GM21717 (cell line): ENCODE results near the gene TNFSF15.
"Not testable (repeated sequence)": the region's sequence is repeated elsewhere in the genome, so short reads cannot be mapped to it uniquely, and the experiment has no call there.

Experiments
- ATAC-seq: cut with Tn5 transposase; IDR thresholded peaks from one replicate; pipeline ENCODE4 v1.9.1; 2021; ENCODE audit warnings: mild to moderate bottlenecking, moderate library complexity; ENCODE audit not compliant: unreplicated experiment

The TNFSF15 gene

DNA sequence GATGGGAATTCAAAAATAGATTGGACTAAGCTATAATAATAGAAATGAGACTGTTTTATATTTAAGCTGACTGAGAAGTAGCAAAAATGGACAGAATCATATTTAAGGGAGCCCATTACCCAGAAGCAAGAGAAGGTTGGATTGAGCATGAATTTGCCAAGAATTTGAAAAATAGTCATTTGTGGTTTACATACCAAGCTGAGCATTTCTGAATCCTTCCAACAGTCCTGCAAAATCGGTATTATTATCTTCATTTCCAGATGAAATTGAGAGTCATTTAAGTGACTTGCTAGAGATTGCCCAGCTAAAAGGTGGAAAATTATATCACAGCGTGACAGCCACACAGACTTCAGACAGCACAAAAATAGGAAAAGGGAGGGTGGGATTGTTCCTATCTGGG, 48.4 kb downstream of the TNFSF15 start:
- no peak for ATAC-seq

DNA sequence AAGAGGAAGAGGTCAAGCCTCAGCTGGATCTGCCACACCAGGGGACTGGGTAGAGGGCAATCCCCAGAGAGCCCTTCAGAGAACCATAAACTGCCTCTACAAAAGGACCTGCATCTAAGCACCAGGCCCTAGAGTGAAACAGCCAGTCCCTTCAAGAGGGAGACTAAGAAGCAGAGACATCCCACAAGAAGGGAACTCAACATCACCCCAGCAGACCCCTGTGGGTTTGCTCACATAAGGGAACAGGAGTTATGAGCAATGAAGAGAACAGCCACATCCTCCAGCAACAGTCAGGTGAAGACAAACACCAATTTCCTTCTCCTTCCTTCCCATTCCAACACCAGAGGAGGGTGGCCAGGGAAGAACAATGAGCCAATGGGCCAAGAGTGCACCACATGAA, 48.9 kb downstream of the TNFSF15 start:
- no peak for ATAC-seq

DNA sequence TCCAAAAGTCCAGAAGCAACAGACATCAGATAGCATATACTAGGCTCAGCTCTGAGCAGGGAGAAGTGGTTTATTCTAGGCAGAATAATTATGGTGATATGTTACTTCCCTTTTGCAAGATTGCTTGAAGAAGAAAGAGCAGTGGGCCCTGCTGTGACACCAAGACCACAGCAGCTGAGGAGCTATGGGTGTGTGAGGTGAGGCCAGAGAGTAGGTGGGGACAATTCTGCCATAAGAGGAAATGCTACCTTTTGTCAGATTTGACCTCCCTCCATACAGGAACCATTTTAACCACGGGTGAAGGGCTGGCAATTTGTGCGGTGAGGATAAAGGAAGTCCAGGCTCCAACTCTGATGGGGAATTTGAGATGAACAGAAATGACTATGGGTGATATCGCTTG, 51.3 kb downstream of the TNFSF15 start:
- ATAC-seq, result no peak

DNA sequence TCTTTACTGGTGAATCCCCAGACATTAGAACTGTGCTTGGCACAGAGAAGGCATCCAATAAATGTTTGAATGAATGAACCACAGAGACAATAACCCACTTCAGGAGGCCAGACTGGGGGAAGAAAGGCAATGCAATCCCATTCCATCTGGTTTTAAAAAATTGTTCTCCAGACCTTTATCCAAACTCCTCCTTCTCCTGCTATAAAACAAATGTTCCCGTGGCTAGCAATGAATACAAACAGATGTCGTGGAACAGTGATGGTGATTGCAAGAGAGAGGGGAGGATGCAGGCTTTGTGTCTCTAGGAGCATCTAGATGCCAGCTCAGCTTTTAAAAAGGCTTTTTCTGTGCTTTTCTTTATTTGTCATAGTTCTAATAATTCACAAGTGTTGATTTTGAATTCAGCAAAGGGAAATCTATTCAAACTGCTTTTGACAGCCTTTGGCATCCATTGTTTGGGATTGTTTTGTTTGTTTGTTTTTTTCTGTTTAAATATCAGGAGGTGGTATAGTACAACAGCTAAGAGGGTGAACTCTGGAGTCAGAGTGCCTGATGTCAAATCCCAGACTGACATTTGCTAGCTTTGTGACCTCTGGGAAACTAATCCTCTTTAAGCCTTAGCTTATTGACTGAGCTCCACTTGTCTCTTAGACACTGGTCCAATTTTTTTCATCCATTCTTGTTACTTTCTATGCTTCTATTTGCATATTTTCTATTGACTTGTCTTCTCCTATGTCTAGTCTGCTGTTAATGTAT, 59.1 kb downstream of the TNFSF15 start:
- ATAC-seq, result no peak

DNA sequence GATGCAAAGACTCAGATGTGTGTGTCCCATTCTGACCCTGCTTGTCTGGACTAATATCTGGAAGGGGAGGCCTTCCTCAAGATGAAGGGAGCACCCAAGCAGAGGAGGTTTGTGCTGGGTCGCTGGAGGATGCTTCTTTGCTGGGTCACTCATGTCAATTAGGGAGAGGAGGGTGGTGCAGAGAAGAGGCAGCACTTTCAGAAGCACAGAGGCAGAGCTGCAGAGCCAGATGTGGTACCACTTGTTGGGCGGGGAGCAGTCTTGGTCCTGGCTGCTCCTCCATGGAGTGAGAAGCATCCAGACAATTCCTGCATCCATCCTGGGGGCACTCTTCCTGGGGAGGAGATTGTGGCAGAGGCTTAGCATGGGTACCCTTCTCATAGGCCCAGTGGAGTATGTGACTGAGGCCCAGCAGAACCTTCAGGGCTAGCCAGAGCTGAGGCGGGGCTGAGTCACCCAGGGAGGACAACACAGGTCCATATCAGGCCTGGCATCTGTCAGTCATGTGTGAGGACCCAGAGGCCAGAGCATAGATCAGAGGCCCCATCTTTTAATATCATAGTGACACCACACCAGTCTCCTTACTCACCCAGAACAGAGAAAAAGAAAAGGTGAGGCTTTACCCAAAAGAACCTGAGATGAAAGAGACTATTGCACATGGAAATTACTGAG, 59.8 kb downstream of the TNFSF15 start:
- no peak for ATAC-seq

DNA sequence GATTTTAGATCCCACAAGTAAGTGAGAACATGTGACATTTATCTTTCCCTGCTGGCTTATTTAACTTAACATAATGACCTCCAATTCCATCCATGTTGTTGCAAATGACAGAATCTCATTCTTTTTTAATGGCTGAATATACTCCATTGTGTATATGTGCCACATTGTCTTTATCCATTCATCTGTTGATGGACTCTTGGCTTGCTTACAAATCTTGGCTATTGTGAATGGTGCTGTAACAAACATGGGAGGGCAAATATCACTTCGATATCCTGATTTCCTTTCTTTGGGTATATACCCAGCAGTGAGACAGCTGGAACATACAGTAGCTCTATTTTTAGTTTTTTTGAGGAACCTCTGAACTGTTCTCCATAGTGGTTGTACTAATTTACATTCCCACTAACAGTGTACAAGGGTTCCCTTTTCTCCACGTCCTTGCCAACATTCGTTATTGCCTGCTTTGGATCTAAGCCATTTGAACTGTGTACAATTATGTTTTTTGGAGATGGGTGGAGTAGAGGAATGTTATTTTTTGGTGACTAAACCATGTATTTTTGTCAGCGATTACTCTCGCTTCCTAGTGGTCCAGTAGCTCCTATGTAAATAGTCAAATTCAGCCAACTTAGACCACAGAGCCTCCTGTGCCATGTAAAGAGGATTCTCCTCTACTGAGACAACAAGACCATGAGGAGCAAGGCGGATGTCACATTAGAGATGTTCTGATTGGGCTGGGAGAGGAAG, 60.6 kb downstream of the TNFSF15 start:
- ATAC-seq, result no peak

DNA sequence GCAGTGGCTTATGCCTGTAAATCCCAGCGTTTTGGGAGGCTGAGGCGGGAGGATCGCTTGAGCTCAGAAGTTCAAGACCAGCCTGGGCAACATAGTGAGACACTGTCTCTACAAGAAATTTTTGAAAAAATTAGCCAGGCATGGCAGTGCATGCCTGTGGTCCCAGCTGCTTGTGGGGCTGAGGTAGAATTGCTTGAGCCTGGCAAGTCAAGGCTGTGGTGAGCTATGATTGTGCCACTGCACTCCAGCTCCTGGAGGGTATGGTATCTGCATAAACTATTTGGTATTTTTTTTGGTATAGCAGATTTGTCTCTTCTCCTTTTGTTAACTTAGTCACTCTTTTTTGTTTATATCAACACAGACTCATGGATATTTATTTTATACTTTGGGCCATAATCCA, 62.4 kb downstream of the TNFSF15 start:
- no peak for ATAC-seq

DNA sequence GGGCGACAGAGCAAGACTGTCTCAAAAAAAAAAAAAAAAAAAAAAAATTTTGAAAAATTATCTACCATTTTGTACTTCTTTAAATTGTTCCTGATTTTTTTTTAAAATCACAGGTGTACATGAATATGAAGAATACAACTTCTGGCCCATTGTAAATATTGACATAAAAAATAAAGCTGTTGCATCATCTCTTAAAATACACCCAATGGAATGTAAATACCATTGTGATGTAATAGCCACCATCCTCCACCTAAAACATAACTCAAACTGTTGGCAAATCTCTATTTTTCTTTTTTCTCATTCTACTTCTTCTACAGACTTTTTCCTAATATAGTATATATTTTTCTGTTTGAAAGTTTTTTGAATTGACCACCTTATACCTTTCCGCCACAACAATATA, 62.9 kb downstream of the TNFSF15 start:
- no peak for ATAC-seq

DNA sequence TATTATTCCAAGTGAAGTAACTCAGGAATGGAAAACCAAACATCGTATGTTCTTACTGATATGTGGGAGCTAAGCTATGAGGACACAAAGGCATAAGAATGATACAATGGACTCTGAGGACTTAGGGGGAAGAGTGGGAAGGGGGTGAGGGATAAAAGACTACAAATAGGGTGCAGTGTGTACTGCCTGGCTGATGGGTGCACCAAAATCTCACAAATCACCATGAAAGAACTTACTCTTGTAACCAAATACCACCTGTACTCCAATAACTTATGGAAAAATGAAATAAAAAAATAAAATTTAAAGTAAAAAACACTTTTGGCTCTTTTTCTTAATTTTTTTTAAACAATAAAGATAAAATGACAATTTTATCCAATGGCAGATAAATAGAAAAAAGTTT, 64.3 kb downstream of the TNFSF15 start:
- not testable (repeated sequence) for ATAC-seq

DNA sequence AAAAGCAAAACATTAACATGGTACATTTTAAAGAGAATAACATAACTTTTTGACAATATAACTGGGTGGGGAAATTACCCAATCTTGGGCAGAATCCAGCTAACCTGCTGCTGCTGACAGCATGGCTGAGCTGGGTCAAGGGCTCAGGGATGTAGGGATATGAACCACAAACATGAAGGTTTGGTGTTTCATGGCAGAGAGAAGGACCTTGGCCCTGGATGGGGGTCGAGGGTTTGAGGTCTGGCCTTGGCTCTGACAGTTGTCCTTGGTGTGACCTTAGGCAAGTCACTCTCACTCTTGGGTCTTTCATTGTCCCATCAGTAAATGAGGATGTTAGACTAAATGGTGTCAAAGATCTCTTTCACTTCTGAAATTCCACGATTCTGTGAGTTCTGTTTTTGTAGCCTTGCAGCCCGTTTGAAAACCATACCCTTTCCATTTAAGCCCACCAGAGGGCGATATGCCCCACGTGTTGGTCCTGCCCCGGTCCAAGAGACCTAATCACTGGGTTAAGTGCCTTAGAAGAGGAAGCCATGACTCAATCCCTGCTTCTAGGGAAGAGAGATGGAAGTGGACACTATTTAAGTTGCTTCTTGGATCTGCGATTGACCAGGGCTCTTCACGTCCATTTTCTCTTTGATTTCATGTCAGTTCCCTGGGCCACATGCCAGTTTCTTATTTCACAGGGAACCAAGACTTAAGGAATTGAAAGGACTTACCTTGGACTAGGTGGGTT, 67.1 kb downstream of the TNFSF15 start:
- peak; percentile 70 for ATAC-seq

DNA sequence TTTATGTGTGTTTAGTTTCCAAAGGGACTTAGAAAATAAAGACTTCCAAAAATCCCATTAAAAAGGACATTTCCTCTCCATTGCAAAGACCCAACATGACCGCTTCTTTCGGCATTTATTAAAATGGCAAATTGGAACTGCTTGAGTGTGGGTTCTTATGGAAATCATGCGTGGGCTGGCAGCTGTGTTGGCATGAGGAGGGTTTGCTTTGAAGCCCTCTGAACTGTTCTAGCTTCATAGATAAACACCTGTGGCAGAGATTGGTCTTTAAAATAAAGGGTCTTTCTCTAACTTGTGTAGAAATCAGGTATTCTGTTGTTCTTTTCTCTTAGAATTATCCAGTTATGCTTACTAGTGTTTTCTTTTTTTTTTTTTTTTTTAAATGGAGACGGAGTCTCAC, 68.0 kb downstream of the TNFSF15 start:
- ATAC-seq, result no peak

DNA sequence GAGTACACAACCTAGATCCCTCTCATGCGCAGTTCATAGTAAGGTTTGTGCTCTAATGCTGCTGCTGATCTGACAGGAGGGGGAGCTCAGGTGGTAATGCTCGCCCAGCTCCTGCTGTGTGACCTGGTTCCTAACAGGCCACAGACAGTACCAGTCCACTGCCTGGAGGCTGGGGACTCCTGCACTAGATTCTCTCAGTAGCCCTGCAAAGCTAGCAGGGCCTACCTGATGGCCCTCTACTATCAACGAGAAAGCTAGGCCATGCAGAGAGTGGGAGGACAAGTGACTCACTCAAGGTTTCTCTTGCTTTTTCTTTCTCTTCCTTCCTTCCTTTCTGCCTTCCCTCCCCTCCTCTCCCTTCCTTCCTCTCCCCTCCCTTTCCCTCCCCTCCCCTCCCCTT, 68.7 kb downstream of the TNFSF15 start:
- no peak for ATAC-seq

DNA sequence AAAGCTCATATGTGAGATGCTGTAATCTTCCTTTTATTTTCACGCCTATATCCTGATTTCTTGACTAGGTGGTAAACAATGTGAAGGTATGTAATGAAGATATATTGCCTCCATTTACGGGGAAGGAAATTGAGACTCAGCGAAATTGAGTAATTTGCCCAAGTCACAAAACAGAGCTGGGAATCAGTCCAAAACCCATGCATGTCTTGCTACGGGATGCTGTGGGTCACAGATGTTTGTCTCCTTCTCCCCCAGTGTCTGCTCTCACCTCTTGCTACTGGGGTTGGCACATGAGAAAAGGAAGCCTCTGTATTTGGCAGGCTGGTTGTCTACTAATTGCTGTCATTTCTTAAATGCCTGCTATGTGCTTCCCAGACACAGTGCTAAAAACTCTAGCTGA, 70.1 kb downstream of the TNFSF15 start:
- no peak for ATAC-seq

DNA sequence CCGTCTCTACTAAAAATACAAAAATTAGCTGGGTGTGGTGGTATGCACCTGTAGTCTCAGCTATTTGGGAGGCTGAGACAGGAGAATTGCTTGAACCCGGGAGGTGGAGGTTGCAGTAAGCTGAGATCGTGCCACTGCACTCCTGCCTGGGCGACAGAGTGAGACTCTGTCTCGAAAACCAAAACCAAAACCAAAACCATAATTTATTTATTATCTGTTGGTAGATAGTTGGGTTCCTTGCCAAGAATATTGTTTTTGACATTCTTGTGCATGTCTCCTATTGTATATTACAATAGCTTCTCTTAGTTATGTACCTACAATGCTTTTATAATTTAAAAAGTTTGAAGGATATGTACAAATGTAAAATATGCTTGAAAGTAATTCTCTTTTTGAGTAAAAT, 70.7 kb downstream of the TNFSF15 start:
- ATAC-seq, result not testable (repeated sequence)
